Measurements from ENCODE around the gene GFER. TPM values are rescaled to one million over a fixed set of nuclear protein-coding genes. Genes with fewer than 3 reads are reported as not detected.
A peak's percentile ranks its signal among the peaks of the same experiment; 100 is the strongest.

The GFER gene
- total and polyA plus RNA-seq, 10 of the 15 experiments (the other 5 are each of a cell fraction or from before 2014, with no cell fraction given) = 2.4 to 57.7 (median 31.3) TPM

DNA sequence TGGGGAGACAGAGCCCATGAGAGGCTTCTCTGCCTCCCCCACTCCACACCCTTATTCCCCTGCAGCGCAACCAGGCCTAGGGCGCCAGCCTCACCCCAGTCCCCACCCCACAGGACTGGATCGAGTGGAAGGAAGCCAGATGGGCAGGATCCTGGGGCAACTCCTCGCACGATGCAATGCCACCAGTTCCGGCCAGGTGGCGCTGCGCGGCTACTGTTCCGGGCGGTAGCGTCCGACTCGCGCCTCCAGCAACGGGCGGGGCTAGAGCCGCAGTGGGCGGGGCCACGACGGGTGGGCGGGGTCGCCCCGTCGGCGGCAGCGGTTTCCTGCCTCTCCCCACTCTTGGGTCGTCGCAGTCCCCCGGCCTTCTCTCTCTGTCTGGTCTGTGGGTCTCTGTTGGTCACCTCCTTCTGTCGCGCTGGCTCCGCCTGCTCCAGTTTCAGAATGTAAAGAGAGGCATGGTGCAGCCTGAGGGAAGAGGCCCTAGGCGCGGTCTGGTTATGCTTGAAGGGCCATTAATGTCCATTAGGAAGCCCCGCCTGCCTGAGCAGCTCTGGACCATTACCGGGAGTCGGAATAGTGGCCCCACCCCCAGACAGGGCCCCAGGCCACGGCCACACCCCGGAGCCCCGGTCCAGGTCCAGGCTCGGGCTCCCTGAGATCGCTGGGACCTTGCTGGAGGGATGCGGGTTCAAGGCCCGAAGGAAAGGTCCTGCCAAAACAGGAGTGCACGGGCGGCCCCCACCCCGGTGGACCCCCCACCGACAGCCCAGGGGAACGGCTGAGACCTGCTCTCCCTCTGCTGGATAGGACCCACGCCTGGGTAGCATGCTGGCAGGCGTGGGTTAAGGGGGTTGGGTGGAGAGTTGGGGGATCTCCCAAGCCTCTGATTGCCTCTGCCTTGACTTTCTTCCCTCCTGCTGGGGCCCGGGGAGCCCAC lies 39.4 kb downstream of the GFER start (continued):
- no peak for TF ChIP-seq MEF2B (IDR thresholded peaks at IDR 0.05; ENCODE audit: partially characterized antibody, poor library complexity, severe bottlenecking)
- no peak; the same call in 1 of the 2 replicates for TF ChIP-seq ZNF384 (IDR thresholded peaks at IDR 0.05; ENCODE audit: borderline replicate concordance, low read depth, low read length)
- TF ChIP-seq, protein P1, sequence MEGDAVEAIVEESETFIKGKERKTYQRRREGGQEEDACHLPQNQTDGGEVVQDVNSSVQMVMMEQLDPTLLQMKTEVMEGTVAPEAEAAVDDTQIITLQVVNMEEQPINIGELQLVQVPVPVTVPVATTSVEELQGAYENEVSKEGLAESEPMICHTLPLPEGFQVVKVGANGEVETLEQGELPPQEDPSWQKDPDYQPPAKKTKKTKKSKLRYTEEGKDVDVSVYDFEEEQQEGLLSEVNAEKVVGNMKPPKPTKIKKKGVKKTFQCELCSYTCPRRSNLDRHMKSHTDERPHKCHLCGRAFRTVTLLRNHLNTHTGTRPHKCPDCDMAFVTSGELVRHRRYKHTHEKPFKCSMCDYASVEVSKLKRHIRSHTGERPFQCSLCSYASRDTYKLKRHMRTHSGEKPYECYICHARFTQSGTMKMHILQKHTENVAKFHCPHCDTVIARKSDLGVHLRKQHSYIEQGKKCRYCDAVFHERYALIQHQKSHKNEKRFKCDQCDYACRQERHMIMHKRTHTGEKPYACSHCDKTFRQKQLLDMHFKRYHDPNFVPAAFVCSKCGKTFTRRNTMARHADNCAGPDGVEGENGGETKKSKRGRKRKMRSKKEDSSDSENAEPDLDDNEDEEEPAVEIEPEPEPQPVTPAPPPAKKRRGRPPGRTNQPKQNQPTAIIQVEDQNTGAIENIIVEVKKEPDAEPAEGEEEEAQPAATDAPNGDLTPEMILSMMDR (IDR thresholded peaks at IDR 0.05 in 2 of 3, conservative IDR thresholded peaks at IDR 0.05 in 1 of 3; ENCODE audit: control insufficient read depth in 2 of 3, extremely low read depth in 1 of 3, insufficient read depth in 1 of 3, low read depth in 3 of 3, low read length in 3 of 3) = peak; percentile 97 to 99 (median 98)
- TF ChIP-seq, protein P2, sequence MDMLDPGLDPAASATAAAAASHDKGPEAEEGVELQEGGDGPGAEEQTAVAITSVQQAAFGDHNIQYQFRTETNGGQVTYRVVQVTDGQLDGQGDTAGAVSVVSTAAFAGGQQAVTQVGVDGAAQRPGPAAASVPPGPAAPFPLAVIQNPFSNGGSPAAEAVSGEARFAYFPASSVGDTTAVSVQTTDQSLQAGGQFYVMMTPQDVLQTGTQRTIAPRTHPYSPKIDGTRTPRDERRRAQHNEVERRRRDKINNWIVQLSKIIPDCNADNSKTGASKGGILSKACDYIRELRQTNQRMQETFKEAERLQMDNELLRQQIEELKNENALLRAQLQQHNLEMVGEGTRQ (IDR thresholded peaks at IDR 0.05; ENCODE audit: borderline replicate concordance, low read depth, low read length) = no peak
- TF ChIP-seq SUPT20H (IDR thresholded peaks at IDR 0.05; ENCODE audit: borderline replicate concordance, control insufficient read depth, low read depth, low read length) = no peak
- no peak for TF ChIP-seq SUZ12 (IDR thresholded peaks at IDR 0.05; ENCODE audit: unreplicated experiment)
- TF ChIP-seq RAD21 (IDR thresholded peaks at IDR 0.05; ENCODE audit: insufficient read depth, low read depth, low read length) = peak; percentile 90
- 0 out of 2 replicates have a peak, but pooled peaks have one; percentile 43 for TF ChIP-seq HDGF (IDR thresholded peaks at IDR 0.05)
- TF ChIP-seq CREB1 (IDR thresholded peaks at IDR 0.05; ENCODE audit: low read depth) = peak; percentile 52; the same call in 1 of the 2 replicates
- TF ChIP-seq TCF7 (IDR thresholded peaks at IDR 0.05; ENCODE audit: borderline replicate concordance) = no peak
- TF ChIP-seq NR2C2 (IDR thresholded peaks at IDR 0.05; ENCODE audit: borderline replicate concordance, control insufficient read depth, insufficient read length, low read depth) = no peak
- TF ChIP-seq ASH2L (IDR thresholded peaks at IDR 0.05; ENCODE audit: borderline replicate concordance, low read depth) = no peak
- TF ChIP-seq, protein P3, sequence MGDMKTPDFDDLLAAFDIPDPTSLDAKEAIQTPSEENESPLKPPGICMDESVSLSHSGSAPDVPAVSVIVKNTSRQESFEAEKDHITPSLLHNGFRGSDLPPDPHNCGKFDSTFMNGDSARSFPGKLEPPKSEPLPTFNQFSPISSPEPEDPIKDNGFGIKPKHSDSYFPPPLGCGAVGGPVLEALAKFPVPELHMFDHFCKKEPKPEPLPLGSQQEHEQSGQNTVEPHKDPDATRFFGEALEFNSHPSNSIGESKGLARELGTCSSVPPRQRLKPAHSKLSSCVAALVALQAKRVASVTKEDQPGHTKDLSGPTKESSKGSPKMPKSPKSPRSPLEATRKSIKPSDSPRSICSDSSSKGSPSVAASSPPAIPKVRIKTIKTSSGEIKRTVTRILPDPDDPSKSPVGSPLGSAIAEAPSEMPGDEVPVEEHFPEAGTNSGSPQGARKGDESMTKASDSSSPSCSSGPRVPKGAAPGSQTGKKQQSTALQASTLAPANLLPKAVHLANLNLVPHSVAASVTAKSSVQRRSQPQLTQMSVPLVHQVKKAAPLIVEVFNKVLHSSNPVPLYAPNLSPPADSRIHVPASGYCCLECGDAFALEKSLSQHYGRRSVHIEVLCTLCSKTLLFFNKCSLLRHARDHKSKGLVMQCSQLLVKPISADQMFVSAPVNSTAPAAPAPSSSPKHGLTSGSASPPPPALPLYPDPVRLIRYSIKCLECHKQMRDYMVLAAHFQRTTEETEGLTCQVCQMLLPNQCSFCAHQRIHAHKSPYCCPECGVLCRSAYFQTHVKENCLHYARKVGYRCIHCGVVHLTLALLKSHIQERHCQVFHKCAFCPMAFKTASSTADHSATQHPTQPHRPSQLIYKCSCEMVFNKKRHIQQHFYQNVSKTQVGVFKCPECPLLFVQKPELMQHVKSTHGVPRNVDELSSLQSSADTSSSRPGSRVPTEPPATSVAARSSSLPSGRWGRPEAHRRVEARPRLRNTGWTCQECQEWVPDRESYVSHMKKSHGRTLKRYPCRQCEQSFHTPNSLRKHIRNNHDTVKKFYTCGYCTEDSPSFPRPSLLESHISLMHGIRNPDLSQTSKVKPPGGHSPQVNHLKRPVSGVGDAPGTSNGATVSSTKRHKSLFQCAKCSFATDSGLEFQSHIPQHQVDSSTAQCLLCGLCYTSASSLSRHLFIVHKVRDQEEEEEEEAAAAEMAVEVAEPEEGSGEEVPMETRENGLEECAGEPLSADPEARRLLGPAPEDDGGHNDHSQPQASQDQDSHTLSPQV (IDR thresholded peaks at IDR 0.05) = no peak
- TF ChIP-seq DPF2 (IDR thresholded peaks at IDR 0.05) = peak; percentile 40; the same call in 1 of the 2 replicates
- TF ChIP-seq EZH2 (IDR thresholded peaks at IDR 0.05; ENCODE audit: borderline replicate concordance, control insufficient read depth, low read depth, low read length) = no peak
- TF ChIP-seq ATF7 (IDR thresholded peaks at IDR 0.05; ENCODE audit: low read depth) = no peak
